Activated CD8-positive, alpha-beta memory T cell treated with anti-CD3 and anti-CD28 coated beads, Interleukin-2, amount 50 U/mL, for 1 hour (primary cell): ENCODE data around the gene KRABD2.
"Not testable (repeated sequence)": the region's sequence is repeated elsewhere in the genome, so short reads cannot be mapped to it uniquely, and the experiment has no call there.

ENCODE experiments used
- DNase-seq: peaks from one replicate; pipeline ENCODE4 v3.0.0-alpha.2; 2020; ENCODE audit errors: extremely low read depth

The KRABD2 gene

DNA sequence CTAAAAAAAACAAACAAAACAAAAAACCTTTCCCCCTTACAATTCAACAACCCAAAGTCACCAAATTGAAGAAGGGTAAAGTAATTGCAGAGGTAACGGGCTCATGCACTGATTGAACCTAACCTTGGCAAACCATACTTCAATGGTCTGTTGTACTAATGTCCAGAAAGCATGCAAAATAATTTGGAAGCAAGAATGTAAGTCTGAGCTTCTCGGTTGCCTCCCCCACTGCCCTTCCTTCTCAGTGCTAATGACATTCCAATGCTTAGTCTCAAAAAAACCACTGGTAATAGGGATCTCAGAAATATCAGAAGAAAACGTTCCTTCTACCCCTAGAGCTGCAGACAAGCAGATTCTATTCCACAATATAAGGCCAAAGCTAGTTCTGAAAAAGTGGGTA is 15.8 kb downstream of the KRABD2 start:
- no peak for DNase-seq

GRCh38 chr17:8360260-8360659 is 16.2 kb downstream of the KRABD2 start:
- no peak for DNase-seq

DNA sequence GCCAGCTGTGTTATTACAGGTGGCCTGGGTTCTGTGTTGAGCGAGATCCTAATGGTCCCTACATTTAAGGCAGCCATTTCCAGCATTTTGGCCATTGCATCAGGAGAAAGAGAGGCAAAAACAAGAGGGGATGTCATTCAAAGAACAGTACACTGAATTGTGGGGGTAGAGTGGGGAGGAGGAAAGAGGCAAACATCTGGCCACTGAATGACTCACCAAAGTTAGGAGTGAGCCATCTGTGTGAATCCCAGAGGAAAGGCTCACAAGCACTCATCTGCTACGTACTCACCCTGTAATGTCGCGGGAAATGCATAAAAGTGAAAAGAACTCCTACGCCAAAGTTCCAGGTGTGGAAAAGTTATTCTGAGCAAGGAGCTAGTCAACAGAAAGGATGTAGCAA is 16.7 kb downstream of the KRABD2 start:
- DNase-seq = no peak

GRCh38 chr17:8357910-8358309 is 18.6 kb downstream of the KRABD2 start:
- DNase-seq = no peak

DNA sequence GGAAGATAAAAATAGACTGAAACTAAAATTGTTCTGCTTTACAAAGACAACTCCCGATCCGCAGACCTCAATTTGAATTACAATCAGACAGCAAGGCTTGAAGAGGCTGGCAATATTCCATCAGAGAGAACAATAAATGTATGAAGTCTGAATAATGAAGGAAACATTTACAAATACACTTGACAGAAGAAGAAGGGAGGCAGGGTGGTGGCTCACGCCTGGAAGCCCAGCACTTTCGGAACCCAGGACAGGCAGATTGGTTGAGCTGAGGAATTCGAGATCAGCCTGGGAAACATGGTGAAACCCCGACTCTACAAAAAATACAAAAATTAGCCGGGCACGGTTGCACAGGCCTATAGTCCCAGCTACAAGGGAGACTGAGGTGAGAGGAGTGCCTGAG is 22.3 kb downstream of the KRABD2 start:
- DNase-seq = no peak

DNA sequence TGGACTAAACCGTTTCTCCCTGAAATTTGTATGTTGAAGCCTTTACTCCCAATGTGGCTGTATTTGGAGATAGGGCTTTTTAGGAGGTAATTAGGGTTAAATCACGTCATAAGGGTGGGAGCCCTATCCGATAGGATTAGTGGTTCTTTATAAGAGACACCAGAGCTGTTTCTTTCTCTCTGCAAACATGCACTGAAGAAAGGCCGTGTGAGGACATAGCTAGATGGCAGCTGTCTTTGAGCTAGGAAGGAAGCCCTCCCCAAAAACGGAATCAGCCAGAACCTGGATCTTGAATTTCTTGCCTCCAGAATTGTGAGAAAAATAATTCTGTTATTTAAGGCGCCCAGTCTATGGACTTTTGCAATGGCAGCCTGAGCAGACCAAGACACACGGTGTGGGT is 22.8 kb downstream of the KRABD2 start:
- no peak for DNase-seq

DNA sequence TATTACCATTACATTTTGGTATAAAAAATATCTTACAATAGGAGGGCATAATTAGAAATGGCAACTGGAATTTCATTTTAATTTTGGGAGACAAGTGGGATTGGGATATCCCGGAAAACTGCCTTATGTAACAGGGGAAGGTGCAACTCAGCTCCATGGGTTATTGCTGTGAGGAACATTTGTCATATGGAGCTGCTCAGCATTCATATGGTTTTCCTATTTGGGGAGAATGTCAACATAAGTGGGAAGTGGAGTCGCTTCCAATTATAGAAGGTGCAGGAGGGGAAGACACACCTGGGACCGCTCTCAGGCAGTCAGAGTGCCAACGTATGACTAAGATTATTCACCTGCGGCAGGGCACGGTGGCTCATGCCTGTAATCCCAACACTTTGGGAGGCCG is 26.2 kb downstream of the KRABD2 start:
- DNase-seq = no peak

GRCh38 chr17:8347001-8347400 is 29.5 kb downstream of the KRABD2 start:
- not testable (repeated sequence) for DNase-seq

DNA sequence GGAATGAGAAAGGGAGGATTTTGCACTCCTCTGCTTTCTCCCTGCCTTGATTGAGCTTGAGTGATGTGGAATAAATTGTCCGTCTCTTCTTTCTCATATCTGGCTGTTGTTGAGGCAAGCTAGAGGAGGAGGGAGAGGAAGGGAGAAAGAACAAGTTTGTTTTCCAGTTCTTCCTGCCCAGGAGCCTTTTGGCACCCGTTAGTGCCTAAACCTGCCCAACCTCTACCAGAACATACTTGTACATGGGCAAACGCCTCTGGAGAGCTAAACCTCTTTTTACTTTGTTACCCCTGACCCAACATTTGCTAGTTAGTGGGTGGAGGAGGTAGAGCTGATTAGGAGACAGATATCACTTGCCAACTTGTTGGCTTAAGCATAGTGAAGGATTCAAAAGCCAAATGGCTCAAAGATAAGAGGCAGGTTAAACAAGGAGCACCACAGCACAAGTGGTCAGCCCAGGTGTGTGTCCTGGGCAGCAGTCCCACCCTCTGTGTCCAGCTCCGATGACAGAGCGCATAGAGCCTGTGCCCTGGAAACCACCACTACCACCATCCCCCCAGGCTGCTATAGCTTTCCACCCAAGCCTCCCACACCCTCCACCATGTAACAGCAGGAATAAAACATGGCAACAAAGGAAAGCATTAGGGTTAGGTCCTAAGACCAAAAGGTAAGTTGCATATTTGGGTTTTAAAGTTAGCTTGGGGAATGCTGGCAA is 30.4 kb downstream of the KRABD2 start:
- DNase-seq = no peak

- no peak for DNase-seq
Observed at GRCh38 chr17:8345052-8345690, 31.3 kb downstream of the KRABD2 start.

DNA sequence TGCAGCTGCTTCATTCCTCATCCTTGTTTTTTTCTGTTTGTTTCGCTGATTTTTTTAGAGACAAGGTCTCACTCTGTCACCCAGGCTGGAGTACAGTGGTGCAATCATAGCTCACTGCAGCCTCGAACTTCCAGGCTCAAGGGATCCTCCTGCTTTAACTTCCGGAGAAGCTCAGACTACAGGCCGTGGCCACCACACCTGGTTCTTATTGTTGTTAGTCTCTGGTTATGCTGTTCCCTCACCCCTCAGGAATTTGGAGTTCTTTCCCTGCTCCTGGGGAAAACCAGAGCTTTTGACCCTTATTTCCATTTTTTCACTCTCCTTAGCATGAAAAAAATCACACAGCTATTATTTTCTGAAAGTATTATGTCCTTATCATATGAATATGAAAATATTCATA is 35.0 kb downstream of the KRABD2 start:
- no peak for DNase-seq

GRCh38 chr17:8339540-8339939 is 37.0 kb downstream of the KRABD2 start, which contains the start of gene ODF4:
ODF4 (plus strand) TSS chr17:8339840; CDS start chr17:8340052, 212 bp downstream.
- DNase-seq = no peak

- no peak for DNase-seq
Observed at GRCh38 chr17:8338753-8339140, 37.8 kb downstream of the KRABD2 start.

DNA sequence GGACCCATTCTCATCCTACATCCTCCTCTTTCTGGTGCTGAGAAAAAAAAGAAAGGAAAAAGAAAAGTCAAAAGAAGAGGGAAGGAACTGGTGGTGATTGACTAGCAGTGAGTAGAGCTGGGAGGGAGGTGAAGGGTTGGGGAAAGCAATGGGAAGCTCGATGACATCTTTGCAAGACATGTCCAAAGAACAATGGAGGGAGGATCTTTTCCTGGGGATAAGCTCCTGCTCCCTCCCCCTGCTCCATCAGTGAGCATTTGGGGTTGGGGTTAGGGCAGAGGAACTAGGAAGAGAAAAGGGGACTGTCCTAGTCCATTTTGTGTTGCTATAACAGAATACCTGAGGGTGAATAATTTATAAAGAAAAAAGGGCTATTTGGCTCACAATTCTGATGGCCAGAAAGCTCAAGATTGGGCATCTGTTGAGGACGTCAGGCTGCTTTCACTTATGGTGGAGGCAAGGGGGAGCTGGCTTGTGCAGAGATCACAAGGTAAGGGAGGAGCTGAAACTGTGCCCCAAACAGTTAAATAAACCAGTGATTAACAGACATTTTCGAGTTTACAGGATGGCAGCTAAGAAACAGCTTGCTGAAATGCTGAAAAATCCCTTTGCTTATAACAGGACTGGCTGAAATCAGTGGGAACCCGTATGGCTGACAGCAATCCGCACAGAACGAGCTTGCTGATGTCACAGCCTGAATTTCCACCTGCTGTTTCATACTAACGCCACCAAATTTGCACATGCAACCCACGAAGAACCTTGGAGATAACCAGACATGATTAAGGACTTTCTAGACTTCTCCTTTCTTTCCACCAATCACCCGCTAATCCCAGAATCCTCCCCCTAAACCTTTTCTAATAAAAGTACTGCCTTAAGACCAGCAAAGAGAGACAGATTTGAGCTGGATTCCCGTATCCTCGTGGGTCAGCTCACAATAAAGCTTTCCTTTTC is 38.4 kb downstream of the KRABD2 start:
- no peak for DNase-seq

DNA sequence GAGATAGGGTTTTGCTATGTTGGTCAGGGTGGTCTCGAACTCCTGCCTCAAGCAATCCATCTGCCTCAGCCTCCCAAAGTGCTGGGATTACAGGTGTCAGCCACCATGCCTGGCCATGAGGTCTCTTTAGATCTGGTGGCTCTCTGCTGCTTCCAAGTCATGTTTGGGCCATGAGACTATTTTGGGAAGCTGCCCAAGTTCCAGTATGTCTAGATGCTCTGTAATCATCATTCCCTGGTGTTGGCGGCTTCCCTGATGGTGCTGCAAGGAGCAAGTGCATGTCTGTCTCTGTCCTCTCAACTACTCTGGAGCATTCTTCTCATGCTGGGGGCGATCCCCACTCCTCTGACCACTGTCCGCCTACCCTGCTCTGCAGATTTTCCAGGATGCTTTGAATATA is 43.2 kb downstream of the KRABD2 start:
- no peak for DNase-seq

DNA sequence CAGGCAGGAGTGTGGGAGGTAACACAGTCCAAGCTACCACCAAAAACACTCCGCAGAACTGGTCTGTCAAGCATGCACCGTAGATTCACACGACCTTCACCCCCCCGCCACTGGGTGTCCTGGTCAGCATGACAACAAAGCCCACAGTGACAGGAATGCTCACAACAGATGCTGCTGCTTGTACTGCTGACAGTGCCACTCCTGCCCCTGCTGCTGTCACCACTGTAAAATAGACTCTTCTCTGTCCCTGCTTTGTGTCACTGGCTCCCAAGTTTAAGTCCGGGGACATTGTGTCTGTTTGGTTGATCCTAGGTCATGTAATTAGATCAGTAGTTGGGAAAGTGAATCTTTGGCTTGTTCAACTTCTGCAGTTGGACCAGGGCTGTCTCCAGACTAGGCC is 43.8 kb downstream of the KRABD2 start:
- DNase-seq = no peak

GRCh38 chr17:8332128-8332527 is 44.4 kb downstream of the KRABD2 start:
- no peak for DNase-seq

DNA sequence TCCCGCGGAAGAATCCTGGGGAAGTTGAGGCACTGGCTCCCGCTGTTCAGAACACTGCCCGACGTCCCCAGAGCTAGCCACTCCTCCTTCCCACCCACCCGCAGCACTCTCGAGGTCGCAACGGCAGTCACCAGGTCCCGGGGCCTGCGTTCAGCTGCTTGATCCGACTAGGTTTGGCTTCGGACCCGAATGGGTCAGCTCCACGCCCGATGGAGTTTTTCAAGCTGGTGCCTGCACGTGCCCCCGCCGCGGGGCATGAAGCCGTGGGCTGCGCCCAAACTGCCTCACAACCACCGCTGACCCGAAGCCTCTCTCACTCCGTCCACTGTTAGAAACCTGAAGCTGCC is 49.2 kb downstream of the KRABD2 start:
- no peak for DNase-seq
